Ammon's horn (tissue), 1 donor: Measurements from ENCODE around the gene SHISAL1.
A peak's percentile ranks its signal among the peaks of the same experiment; 100 is the strongest.
"Not testable (repeated sequence)": the region's sequence is repeated elsewhere in the genome, so short reads cannot be mapped to it uniquely, and the experiment has no call there.

Experiments used
- DNase-seq: peaks from one replicate; pipeline ENCODE4 v3.0.0-alpha.2; 2016; ENCODE audit warnings: low spot score

Gene SHISAL1

GRCh38 chr22:44328326-44328725, 15.6 kb upstream of the SHISAL1 start:
- DNase-seq: no peak

- DNase-seq: no peak
Observed at GRCh38 chr22:44326491-44326885, 13.7 kb upstream of the SHISAL1 start.

DNA sequence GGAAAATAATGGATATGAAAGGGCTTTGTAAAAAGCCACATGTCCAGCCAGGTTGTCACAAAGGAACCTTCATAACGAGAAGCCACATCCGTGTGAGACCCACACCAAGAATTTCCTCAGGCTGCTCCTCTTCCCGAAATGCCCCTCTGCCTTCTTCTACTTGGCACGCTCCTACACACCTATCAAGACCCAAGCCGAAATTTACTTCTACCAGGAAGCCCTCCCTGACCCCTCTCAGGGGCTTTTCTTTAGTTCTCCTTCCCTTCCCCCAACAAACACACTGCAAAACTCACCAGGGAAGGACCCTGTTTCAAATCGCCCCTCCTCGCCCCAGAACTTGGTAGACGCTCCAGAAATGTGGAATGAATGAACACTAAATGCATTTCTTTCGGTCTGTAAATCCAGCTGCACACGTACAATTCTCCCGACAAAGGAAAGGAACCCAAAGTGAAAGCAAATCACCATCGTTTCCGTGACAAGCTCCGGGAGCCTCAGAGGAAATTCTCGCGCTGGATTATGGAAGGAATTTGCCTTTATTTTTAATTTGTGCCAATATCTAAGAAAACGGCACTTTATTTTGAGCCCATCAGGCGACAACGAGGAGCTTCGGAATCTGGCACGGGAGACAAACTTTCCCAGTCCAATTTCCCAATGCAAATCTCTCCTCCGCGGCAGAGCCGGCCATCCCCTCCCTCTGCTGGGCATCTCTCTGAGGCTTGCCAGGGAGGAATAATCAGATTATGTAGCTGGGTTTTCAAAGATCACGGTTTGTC, 13.2 kb upstream of the SHISAL1 start:
- no peak for DNase-seq

DNA sequence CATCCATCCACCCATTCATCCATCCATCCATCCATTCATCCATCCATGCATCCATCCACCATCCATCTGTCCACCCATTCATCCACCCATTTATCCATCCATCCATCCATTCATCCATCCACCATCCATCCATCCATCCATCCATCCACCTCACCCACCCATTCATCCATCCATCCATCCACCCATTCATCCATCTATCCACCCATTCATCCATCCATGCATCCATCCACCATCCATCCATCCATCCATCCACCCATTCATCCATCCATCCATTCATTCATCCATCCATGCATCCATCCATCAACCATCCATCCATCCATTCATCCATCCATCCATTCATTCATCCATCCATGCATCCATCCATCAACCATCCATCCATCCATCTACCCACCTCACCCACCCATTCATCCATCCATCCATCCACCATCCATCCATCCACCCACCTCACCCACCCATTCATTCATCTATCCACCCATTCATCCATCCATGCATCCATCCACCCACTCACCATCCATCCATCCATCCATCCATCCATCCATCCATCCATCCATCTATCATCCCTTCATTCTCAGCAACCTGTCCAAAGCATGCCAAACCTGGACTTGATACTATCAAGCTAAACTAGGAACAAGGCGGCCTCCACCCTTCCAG, 10.5 kb upstream of the SHISAL1 start:
- DNase-seq: not testable (repeated sequence)

- no peak for DNase-seq
Observed at GRCh38 chr22:44319685-44320084, 6.9 kb upstream of the SHISAL1 start.

GRCh38 chr22:44318751-44319150, 6.0 kb upstream of the SHISAL1 start:
- no peak for DNase-seq

DNA sequence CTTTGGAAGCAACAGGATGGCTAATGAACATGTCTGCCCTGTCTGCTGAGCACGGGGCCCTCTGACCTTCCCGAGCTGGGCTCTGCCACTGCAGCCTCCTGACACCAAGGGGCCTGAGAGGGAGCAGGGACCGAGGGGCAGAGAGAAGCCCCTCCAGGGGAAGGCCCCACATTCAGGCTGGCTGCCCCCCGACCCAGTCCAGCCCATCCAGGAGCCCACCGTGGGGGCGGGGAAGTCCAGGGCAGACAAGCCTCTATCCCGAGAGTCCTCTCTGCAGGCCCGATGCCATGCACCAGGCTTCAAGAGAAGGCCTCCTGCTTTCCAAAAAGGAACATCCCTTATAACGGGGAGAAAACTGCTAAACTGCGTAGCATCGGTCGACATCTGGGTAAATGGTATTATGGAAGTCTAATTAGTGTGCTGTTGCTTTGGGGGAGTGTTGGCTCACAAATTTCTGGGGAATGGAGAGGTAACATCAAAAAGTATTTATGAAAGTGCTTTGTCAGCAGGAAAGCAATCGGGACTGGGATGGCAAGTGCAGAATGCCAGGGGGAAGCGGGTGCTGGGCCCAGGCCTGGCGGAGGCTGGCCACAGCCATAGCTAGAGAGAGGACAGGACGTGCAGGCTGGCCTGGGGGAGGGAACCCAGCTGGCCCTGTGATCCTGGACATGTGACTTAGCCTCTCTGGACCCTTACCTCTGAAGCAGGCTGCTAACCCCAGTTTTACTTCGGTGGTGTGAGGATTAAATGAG, 5.3 kb upstream of the SHISAL1 start:
- no peak for DNase-seq

GRCh38 chr22:44317123-44317444, 4.3 kb upstream of the SHISAL1 start:
- no peak for DNase-seq

DNA sequence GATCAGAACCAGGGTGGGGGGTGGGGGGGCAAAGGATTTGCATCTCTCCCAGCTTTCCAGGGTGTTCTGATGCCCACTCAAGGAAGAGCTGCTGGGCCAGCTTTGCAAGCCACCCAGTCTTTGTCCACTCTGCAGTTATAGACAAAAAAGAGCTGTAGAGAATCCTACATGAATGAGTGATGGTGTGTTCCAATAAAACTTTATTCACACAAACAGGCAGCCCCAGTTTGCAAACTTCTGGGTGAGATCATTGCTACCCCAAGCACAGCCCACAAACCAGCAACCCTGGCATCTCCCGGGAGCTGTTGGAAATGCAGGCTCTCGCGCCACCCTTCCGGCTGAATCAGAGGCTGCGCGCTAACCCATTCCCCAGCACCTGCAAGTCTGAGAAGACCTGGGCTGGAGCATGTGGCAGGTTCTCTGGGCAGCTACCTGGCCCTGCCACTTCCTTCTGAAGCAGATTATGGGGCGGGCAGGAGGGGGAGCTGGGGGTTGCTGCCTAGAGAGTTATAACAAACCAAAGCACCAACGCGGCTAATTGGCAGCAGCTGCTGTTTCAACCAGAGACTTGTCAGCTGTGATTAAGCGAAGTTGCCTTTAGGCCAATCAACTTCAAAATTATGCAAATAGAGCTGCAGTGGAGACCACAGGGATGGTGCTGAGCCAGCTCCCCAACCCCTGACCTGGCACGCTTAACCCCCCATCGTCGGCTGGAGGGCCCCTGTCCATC, 3.8 kb upstream of the SHISAL1 start:
- DNase-seq: peak; percentile 35

- DNase-seq: no peak
Observed at GRCh38 chr22:44314425-44315067, 1.8 kb upstream of the SHISAL1 start.

DNA sequence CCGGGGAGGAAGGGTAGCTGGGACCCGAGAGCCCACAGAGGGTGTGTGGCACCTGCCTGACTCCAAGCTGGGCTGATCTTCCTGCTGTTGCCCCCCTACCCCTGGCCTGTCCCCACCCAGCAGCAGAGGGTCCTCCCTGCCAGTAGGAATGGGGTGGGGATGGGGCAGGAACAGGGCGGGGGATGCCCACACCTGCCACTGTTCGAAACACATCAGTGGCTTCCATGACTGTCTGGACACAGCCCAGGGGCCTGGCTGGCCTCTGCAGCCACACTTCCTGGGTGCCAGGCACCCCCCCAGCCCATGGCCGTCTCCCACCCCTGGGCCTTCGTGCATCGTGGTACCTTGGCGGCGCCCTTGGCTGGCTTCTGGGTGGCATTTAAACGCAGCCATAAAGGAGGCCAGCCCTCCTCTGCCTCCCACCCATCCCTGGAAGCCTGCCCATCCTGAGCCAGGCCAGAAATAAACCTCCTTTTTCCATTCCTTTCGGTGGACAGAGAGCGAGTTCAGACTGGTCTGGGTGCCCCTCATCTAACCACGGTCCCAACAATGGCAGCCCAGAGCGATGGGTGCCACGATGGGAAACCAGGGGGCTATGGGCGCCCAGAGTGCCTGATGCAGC, 745 bp upstream of the SHISAL1 start:
- no peak for DNase-seq

GRCh38 chr22:44311855-44312170, 938 bp downstream of the SHISAL1 start:
- DNase-seq: no peak

DNA sequence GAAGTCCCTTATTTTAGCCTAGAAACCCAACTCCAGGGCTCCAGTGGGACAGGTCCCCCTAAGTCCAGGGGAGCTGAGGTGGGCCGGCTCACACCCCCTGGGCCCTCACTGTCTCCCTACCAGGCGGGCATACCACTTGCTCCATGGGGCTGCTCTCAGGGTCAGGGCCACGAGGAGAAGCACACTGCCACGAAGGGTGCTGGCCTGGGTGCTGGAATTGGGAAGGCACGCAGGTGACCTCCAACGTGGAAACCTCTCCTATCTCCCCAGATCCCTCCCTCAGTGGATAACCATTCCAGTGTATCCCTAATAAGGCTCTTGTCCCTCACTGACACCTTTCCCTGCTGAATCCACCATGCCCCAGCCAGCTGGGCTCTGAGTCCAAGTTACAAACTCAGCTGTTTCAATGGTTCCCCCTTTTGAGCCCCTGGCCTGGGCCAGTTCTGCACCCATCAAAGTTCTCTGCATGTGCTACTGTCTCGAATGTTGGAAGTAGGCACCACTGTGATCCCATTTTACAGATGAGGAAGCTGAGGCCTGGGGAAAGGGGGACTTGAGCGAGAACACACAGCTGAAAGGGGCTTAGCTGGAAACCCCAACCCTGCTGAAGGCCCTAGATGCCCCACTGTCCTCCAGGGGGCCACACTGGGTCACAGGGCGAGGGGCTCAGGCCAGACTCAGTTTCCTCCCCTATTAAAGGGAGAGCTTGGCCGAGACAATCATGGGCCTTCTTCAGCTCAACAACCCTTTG, 1.5 kb downstream of the SHISAL1 start:
- DNase-seq: no peak

DNA sequence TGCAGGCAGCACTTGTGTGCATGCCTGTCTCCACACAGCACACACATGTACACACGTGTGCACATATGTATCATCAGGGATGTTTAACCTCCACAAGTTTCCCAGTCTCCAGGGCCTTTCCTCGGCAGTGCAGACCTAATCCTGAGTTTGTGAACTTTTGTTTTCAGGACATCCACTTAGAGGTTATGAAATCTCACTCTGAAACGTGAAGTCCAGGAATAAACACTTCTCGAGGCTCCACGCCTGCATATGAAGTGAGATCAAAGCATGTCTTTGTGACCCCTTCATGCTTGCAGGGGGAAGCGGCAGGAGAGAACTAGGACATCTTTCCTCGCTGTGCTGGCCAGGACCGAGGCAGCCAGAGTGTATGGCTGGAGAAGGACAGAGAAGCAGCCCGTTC, 3.1 kb downstream of the SHISAL1 start:
- DNase-seq: no peak

DNA sequence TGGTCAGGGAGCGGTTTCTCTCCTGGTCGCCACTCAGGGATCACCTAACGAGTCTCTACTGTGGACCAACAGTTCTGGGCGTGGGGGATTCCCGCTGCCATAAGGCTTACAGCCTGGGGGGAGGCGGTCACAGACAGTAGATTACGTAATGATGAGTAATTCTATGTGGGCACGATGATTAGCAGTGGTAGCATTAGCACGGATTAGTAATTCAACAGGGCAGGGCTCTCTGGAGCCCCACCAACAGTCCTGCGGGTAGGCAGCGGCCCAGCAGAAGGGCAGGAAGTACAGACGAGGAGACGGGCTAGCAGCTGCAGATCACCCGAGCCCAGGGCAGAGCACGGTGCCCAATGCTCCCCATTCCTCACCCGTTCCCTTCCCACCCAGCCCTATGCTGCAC, 3.6 kb downstream of the SHISAL1 start:
- DNase-seq: peak; percentile 49

DNA sequence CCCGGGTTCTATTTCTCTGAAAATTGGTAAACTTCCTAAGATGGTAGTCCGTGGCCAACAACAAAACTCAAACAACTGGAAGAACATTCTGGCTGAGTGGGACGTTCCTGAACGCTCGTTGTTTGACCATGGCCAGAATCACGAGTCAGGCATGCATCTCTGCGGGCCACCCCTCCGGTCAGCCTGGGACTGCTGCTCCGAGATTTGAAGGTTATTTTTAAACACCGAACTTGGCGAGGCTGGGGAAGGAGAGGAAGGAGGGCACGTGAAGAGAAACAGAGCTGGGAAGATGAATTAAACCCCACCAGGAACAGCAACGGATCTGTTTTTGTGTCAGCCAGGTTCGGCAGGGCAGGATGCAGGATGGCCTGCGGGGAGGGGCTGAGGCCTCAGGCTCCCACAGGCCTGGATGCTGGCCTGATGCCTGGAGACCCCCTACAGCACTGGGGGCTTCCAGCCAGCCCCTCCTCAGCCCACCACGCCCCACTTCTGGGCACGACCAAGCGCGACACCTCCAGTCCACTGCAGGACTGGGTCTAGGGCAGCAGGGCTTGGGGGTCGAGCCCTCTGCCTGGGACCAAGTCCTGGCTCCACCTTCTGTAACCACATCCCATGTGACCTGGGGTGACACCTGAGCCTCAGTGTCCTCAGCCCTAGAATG, 5.1 kb downstream of the SHISAL1 start:
- no peak for DNase-seq

DNA sequence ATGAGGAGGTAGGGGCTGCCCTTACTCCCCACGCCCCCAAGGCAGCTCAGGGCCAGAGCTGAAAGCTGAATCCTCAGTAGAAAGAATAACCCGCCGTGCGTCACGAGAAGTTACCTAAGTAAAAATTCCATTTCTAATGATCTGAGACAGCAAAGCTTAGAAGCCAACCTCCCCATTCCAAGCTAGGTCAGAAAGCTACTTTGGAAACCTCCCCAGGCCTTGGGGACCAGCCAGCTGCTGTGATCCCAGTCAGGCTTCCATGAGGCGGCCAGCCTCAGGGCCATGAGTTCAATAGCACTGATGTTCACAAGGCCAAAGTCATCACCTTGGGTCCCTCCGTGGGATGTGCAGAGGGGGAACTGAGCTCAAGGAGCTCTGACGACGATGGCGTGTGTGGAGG, 6.9 kb downstream of the SHISAL1 start:
- DNase-seq: no peak

- no peak for DNase-seq
Observed at GRCh38 chr22:44305455-44305854, 7.3 kb downstream of the SHISAL1 start.

- DNase-seq: no peak
Observed at GRCh38 chr22:44304911-44305310, 7.8 kb downstream of the SHISAL1 start.

- no peak for DNase-seq
Observed at GRCh38 chr22:44304354-44304753, 8.4 kb downstream of the SHISAL1 start.
